HepG2 (cell line): ENCODE measurements around the gene PLK3. TPM values are rescaled to one million over a fixed set of nuclear protein-coding genes. Genes with fewer than 3 reads are reported as not detected.

Experiments used
- KDM4B ChIP-seq: sonication (generic); formaldehyde crosslinking; IDR thresholded peaks from 2 replicates; pipeline ENCODE4 v1.4.0; 2020; ENCODE audit warnings: missing genetic modification reagents
- MIER3 ChIP-seq: IDR thresholded peaks from 2 replicates; pipeline ENCODE4 v1.6.1; 2016; ENCODE audit warnings: missing compliant biosample characterization, borderline replicate concordance
- MLX ChIP-seq: IDR thresholded peaks from 2 replicates; pipeline ENCODE4 v1.6.1; 2016
- TRIM24 ChIP-seq: sonication (generic); formaldehyde crosslinking; IDR thresholded peaks from 2 replicates; pipeline ENCODE4 v1.8.0; 2022; ENCODE audit warnings: mild to moderate bottlenecking, missing genetic modification reagents
- XBP1 ChIP-seq: sonication (generic); formaldehyde crosslinking; IDR thresholded peaks from 2 replicates; pipeline ENCODE4 v1.5.0; 2020; ENCODE audit warnings: missing genetic modification reagents
- ZBTB2 ChIP-seq: sonication (generic); formaldehyde crosslinking; IDR thresholded peaks from 2 replicates; pipeline ENCODE4 v1.8.0; 2022; ENCODE audit warnings: low read depth, missing genetic modification reagents
- ZBTB20 ChIP-seq: sonication (generic); formaldehyde crosslinking; IDR thresholded peaks from 2 replicates; pipeline ENCODE4 v1.8.1; 2023; ENCODE audit warnings: missing genetic modification reagents, low read depth, mild to moderate bottlenecking, borderline replicate concordance
- ZNF138 ChIP-seq: sonication (generic); formaldehyde crosslinking; IDR thresholded peaks from 2 replicates; pipeline ENCODE4 v1.5.0; 2020; ENCODE audit warnings: mild to moderate bottlenecking, low read depth, missing genetic modification reagents
- ZNF224 ChIP-seq: sonication (generic); formaldehyde crosslinking; IDR thresholded peaks from 2 replicates; pipeline ENCODE4 v1.5.0; 2020; ENCODE audit warnings: mild to moderate bottlenecking, missing genetic modification reagents
- ZNF264 ChIP-seq: sonication (generic); formaldehyde crosslinking; IDR thresholded peaks from 2 replicates; pipeline ENCODE4 v1.4.0; 2020; ENCODE audit warnings: missing genetic modification reagents
- ZNF431 ChIP-seq: sonication (generic); formaldehyde crosslinking; IDR thresholded peaks from 2 replicates; pipeline ENCODE4 v1.9.0; 2022; ENCODE audit warnings: missing genetic modification reagents, low read depth, mild to moderate bottlenecking, borderline replicate concordance
- ZNF574 ChIP-seq: sonication (generic); formaldehyde crosslinking; IDR thresholded peaks from 2 replicates; pipeline ENCODE4 v1.4.0; 2020; ENCODE audit warnings: missing genetic modification reagents
- ZNF576 ChIP-seq: sonication (generic); formaldehyde crosslinking; IDR thresholded peaks from 2 replicates; pipeline ENCODE4 v1.4.0; 2020; ENCODE audit warnings: mild to moderate bottlenecking, missing genetic modification reagents
- ZNF674 ChIP-seq: sonication (generic); formaldehyde crosslinking; IDR thresholded peaks from 2 replicates; pipeline ENCODE4 v1.5.0; 2020; ENCODE audit warnings: low read depth, mild to moderate bottlenecking, missing genetic modification reagents
- ZNF7 ChIP-seq: IDR thresholded peaks from 2 replicates; pipeline ENCODE4 v1.6.1; 2016; ENCODE audit warnings: missing biosample characterization, missing genetic modification reagents
- ZNF703 ChIP-seq: sonication (generic); formaldehyde crosslinking; IDR thresholded peaks from 2 replicates; pipeline ENCODE4 v1.5.1; 2020; ENCODE audit warnings: missing genetic modification reagents, mild to moderate bottlenecking, moderate library complexity, borderline replicate concordance
- ZNF704 ChIP-seq: sonication (generic); formaldehyde crosslinking; IDR thresholded peaks from 2 replicates; pipeline ENCODE4 v1.8.1; 2023; ENCODE audit warnings: mild to moderate bottlenecking, inconsistent platforms, moderate library complexity, missing genetic modification reagents, borderline replicate concordance
- ZNF737 ChIP-seq: sonication (generic); formaldehyde crosslinking; IDR thresholded peaks from 2 replicates; pipeline ENCODE4 v1.5.0; 2020; ENCODE audit warnings: missing genetic modification reagents, mild to moderate bottlenecking, borderline replicate concordance
- ZNF740 ChIP-seq: sonication (generic); formaldehyde crosslinking; IDR thresholded peaks from 2 replicates; pipeline ENCODE4 v1.4.0; 2020; ENCODE audit warnings: missing genetic modification reagents
- polyA plus RNA-seq, 8 experiments: library from polyadenylated mRNA; depleted of rRNA in 3 of 8; stranded (reverse) in 7 of 8; unstranded in 1 of 8; fragments of >200 nt; fragmentation: Illumina TruSeq in 4 of 8; extraction: Trizol in 4 of 8; gene quantifications; 2 replicates each; pipeline versions ENCODE4 v1.2.1 to v1.2.3, GENCODE V29; 2011 to 2016; ENCODE audit warnings: low read depth in 4 of 8, missing spikeins in 1 of 8, mixed read lengths in 1 of 8; ENCODE audit not compliant: insufficient read depth in 1 of 8
- total RNA-seq, 5 experiments: library from RNA; depleted of rRNA; stranded (reverse); fragments of >200 nt; fragmentation: Illumina TruSeq; extraction: Trizol; gene quantifications; 2 replicates each; pipeline ENCODE4 v1.2.3, GENCODE V29; 2016; ENCODE audit warnings: low read depth in 1 of 5

The PLK3 gene
- total and polyA plus RNA-seq, 2 of the 13 experiments (the other 11 are each of a cell fraction or from before 2014, with no cell fraction given): 9.8 to 16.9 TPM

GRCh38 chr1:44784094-44785028, 15.8 kb upstream of the PLK3 start (continued):
- TF ChIP-seq ZNF704 (CRISPR knock-in tag) (no peak), ZNF224 (CRISPR knock-in tag) (peak; percentile 17; the same call in 1 of the 2 replicates), ZNF737 (CRISPR knock-in tag) (no peak), ZNF7 (CRISPR knock-in tag) (no peak), XBP1 (CRISPR knock-in tag) (no peak), ZNF574 (peak; percentile 57), ZNF576 (CRISPR knock-in tag) (0 out of 2 replicates have a peak, but pooled peaks have one; percentile 65), ZNF674 (CRISPR knock-in tag) (no peak), ZNF264 (CRISPR knock-in tag) (no peak), MIER3 (CRISPR knock-in tag) (no peak), ZNF138 (CRISPR knock-in tag) (no peak), ZNF740 (CRISPR knock-in tag) (0 out of 2 replicates have a peak, but pooled peaks have one; percentile 73), ZBTB2 (no peak), ZBTB20 (CRISPR knock-in tag) (no peak), ZNF431 (CRISPR knock-in tag) (no peak), ZNF703 (CRISPR knock-in tag) (no peak), MLX (CRISPR knock-in tag) (no peak), KDM4B (CRISPR knock-in tag) (no peak), TRIM24 (CRISPR knock-in tag) (no peak)
